Glomerular endothelial cell (primary cell): ENCODE measurements around the gene CERS1. TPM values are rescaled to one million over a fixed set of nuclear protein-coding genes. Genes with fewer than 3 reads are reported as not detected.
A peak's percentile ranks its signal among the peaks of the same experiment; 100 is the strongest.
"Not testable (repeated sequence)": the region's sequence is repeated elsewhere in the genome, so short reads cannot be mapped to it uniquely, and the experiment has no call there.

Experiments
- DNase-seq: peaks from one replicate; pipeline ENCODE4 v3.0.0-alpha.2; 2011; ENCODE audit warnings: low read depth, low spot score; ENCODE audit errors: extremely low read depth
- total RNA-seq: library from RNA; depleted of rRNA; stranded (reverse); fragments of >200 nt; gene quantifications from 2 replicates; pipeline ENCODE4 v1.2.3, GENCODE V29; 2015

Gene CERS1
- total RNA-seq, 1 donor from 2014 or later: 12.3 TPM

GRCh38 chr19:18919086-18919899 is 23.3 kb upstream of the CERS1 start, which contains the start of the genes COPE and DDX49:
Gene COPE (minus strand): TSS chr19:18919387. CDS start chr19:18919348, 39 bp downstream.
Gene DDX49 (plus strand): TSS chr19:18919715. CDS start chr19:18919742, 27 bp downstream.
- DNase-seq: peak; percentile 96

- DNase-seq: not testable (repeated sequence)
Observed at GRCh38 chr19:18917593-18917992, 21.6 kb upstream of the CERS1 start.

- DNase-seq: no peak
Observed at GRCh38 chr19:18915639-18916038, 19.7 kb upstream of the CERS1 start.

GRCh38 chr19:18913466-18913865 is 17.5 kb upstream of the CERS1 start:
- DNase-seq: no peak

DNA sequence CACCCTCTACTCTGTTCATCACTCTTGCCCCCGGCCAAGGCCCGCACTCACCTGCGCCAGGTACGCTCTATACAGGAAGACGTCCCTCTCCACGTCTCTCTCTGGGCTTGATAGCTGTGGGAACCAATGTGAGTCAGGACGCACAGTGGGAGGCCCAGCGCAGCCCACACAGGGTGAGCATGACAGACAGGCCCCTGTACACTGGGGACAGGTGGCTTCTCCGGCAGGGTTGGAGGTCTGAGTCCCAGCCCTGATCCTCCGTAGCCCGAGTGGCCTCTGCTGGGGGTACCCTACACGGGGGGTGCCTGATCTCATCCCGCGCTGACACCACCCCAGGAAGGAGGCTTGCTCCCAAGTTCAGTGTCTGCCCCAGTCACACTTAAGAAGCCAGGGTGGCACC is 17.0 kb upstream of the CERS1 start:
- DNase-seq: no peak

- DNase-seq: no peak
Observed at GRCh38 chr19:18910801-18911436, 15.0 kb upstream of the CERS1 start.

DNA sequence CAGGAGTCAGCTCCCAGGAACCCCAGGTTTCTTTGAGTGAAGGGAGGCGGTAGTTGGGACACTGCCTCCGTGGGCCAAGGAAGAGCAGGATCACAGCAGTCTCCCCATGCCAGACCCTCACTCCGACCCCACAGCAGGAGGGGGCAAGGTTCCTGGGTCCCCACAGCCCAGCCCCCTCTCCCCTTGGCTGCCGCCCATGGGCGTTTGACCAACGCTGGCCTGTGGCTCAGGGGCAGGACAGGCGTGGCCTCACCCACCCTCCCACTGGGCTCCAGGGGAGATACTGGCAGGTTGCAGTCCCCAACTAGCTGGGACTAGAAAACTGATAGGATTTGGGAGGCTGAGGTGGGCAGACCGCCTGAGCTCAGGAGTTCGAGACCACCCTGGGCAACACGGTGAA is 14.1 kb upstream of the CERS1 start:
- no peak for DNase-seq

GRCh38 chr19:18908917-18909619 is 13.1 kb upstream of the CERS1 start:
- no peak for DNase-seq

DNA sequence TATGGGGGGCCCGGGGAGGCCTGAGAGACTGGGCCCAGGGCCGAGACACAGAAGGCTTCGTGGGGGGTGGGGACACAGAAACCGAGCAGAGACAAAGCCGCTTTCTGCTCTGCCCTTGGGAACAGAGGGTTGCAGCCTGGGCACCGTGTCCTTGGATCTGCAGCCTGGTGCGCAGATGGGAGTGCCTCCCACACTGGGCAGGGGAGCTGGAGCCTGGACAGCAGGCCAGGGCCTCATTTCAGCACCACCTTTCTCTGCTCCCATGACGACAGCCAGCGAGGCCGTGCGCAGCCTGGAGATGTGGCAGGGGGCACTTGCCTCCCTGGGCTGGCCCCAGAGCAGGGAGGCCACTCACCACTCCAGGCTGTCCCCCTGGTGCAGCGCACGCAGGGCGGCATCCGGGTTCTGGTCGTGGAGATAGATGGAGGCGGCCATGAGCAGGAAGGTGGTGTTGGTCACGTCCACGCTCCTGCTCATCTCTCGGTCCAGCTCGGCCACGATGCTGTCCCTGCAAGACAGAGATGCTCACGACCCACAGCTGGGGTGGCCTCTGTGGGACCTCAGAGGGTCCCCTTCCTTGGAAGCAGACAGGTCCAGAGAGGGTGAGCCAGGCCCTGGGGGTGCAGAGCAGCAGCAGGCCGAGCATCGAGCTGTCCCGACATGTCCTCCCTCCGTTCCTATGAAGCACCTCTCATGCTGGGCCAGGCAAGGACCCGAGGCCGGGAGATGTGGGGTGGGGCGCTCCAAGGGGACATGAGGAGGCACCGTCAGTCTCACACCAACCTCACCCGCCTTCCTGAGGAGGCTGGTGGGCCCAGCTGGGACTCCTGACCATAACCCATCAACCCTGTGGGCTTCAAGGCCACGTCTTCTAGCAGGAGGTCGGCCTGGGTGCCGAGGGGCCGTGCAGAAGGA is 10.9 kb upstream of the CERS1 start:
- DNase-seq: no peak

DNA sequence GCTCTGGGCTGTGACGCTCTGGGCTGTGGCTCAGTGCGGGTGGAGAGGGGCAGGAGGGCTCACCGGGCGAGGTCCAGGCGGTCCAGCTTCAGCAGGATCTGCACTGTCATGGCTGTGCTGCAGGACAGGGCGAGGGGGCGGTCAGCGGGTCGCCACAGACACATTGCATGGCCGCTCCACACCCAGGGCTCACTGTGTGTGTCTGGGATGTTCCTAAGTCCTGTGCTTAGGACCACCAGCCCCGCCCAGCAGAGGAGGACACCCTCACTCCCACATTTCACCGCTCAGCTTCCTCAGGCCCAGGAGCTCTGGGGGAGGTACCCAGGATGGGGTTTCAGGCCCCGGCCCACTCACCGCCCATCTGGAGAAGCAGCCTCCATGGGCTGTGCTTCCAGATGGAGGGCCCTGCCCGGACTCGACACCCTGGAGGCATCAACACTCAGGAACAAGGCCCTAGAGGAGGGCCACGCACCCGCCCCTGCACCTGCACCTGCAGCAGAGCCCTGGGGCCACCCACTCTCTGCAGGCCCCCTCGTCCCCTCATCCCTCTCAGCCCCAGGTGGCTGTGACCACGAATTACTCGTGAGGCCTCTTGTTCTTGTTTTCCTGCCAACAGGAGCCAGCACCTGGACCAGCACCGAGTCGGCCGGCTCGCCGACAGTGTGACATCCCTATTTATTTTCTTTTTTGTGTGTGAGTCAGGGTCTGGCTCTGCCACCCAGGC is 9.7 kb upstream of the CERS1 start:
- no peak for DNase-seq

GRCh38 chr19:18905058-18905456 is 9.1 kb upstream of the CERS1 start:
- no peak for DNase-seq

- no peak for DNase-seq
Observed at GRCh38 chr19:18904334-18905057, 8.5 kb upstream of the CERS1 start.

DNA sequence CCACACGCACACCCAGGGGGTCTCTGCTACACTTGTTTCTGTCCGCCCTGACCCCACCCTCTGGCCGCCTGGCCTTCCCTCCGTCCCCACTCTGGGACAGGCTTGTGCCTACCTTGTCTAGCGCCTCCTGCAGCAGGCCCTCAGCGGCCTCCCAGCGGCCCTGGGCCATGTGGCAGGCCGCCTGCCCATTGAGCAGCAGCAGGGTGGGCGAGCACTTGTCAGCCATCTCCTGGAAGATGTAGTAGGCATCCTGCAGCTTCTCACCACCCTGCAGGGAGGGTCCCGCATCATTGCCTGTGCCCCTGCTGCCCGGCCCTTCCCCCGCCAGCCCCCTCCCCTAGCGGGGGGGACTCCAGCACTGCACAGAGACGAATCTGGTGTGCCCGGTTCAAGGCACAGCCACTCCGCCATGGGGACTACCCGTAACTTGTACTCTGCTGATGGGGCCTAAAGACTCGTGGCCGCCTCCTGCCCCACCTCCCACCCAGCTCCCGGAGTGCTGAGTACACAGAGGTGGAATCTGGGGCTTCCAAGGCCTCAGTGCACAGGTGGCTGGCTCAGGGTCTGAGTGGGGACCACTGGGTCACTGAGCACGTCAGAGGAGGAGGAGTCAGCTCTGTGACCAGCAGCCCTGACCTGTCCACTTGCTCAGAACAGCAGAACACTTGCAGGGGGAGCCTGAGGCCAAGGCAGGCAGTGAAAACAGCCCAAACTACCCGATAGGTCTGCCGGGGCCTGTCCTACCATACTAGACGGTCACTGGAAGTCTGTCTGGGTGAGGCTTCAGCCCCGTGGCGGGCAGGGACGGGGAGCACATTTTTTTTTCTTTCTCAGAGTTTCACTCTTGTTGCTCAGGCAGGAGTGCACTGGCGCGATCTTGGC is 7.4 kb upstream of the CERS1 start:
- DNase-seq: no peak

DNA sequence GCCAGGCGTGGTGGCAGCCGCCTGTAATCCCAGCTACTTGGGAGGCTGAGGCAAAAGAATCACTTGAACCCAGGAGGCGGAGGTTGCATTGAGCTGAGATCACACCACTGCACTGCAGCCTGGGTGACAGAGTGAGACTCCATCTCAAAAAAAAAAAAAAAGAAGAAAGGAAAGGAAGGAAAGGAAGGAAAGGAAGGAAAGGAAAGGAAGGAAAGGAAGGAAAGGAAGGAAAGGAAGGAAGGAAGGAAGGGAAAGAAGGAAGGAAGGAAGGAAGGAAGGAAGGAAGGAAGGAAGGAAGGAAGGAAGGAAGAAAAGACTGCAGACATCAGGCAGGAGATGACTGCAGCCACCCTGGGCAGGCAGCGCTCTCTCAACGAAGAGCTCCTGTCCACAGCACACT is 6.6 kb upstream of the CERS1 start:
- not testable (repeated sequence) for DNase-seq

GRCh38 chr19:18901491-18901890 is 5.5 kb upstream of the CERS1 start:
- DNase-seq: no peak

- DNase-seq: no peak
Observed at GRCh38 chr19:18900700-18901481, 4.9 kb upstream of the CERS1 start.
